Measurements from ENCODE around the gene DGKG.

Gene DGKG

GRCh38 chr3:186192823-186193222 lies 169.2 kb downstream of the DGKG start:
- no peaks in the 10 kb centered on the region for H3K9me2 ChIP-seq (replicated peaks; ENCODE audit: low read depth, low read length)
- H2AFZ ChIP-seq (ENCODE audit: low read length), result no peak overlapping the region
- H3K36me3 ChIP-seq (ENCODE audit: insufficient read depth, low read length), result no peaks in the 10 kb centered on the region
- H3K79me2 ChIP-seq (ENCODE audit: insufficient read depth, low read length), result no peaks in the 10 kb centered on the region
- H4K20me1 ChIP-seq (ENCODE audit: insufficient read depth, low read length, poor library complexity, severe bottlenecking), result no peaks in the 10 kb centered on the region
- H3F3A ChIP-seq (ENCODE audit: low read depth), result no peaks in the 10 kb centered on the region
- H3K4me2 ChIP-seq (ENCODE audit: low read depth, low read length, poor library complexity, severe bottlenecking), result no peak overlapping the region
- TF ChIP-seq CTCF (conservative IDR thresholded peaks at IDR 0.05; ENCODE audit: low read length) (no peak), EZH2phosphoT487 (IDR thresholded peaks at IDR 0.05; ENCODE audit: borderline replicate concordance) (no peak)
- H3K4me3 ChIP-seq (ENCODE audit: low read length, poor library complexity, severe bottlenecking), result no peak overlapping the region
- H3K4me1 ChIP-seq (ENCODE audit: insufficient read depth, low read length, poor library complexity, severe bottlenecking), result no peaks in the 10 kb centered on the region
- H3K9me3 ChIP-seq (ENCODE audit: insufficient read depth, low read depth, low read length), result no peaks in the 10 kb centered on the region
- H3K27me3 ChIP-seq (ENCODE audit: insufficient read depth, low read length, poor library complexity, severe bottlenecking), result no peaks in the 10 kb centered on the region
- no peak overlapping the region for H3K9ac ChIP-seq (ENCODE audit: low read depth, low read length, poor library complexity, severe bottlenecking)

- Histone ChIP-seq H3F3A (ENCODE audit: low read depth) (peaks cover 4% of the 10 kb centered on the region), H3K4me3 (ENCODE audit: low read length, poor library complexity, severe bottlenecking) (no peak overlapping the region), H3K9ac (ENCODE audit: low read depth, low read length, poor library complexity, severe bottlenecking) (no peak overlapping the region), H3K4me1 (ENCODE audit: insufficient read depth, low read length, poor library complexity, severe bottlenecking) (peaks cover 17% of the 10 kb centered on the region), H3K27me3 (ENCODE audit: insufficient read depth, low read length, poor library complexity, severe bottlenecking) (no peaks in the 10 kb centered on the region), H3K4me2 (ENCODE audit: low read depth, low read length, poor library complexity, severe bottlenecking) (no peak overlapping the region), H3K36me3 (ENCODE audit: insufficient read depth, low read length) (no peaks in the 10 kb centered on the region), H4K20me1 (ENCODE audit: insufficient read depth, low read length, poor library complexity, severe bottlenecking) (no peaks in the 10 kb centered on the region), H3K9me2 (replicated peaks; ENCODE audit: low read depth, low read length) (no peaks in the 10 kb centered on the region), H3K9me3 (ENCODE audit: insufficient read depth, low read depth, low read length) (no peaks in the 10 kb centered on the region), H2AFZ (ENCODE audit: low read length) (no peak overlapping the region), H3K79me2 (ENCODE audit: insufficient read depth, low read length) (no peaks in the 10 kb centered on the region)
- TF ChIP-seq EZH2phosphoT487 (IDR thresholded peaks at IDR 0.05; ENCODE audit: borderline replicate concordance) (no peak), CTCF (conservative IDR thresholded peaks at IDR 0.05; ENCODE audit: low read length) (no peak)
Observed at GRCh38 chr3:186189492-186189891, 172.5 kb downstream of the DGKG start.

- peaks cover 18% of the 10 kb centered on the region for H3K4me1 ChIP-seq (ENCODE audit: insufficient read depth, low read length, poor library complexity, severe bottlenecking)
- no peaks in the 10 kb centered on the region for H3K79me2 ChIP-seq (ENCODE audit: insufficient read depth, low read length)
- no peaks in the 10 kb centered on the region for H3K9me3 ChIP-seq (ENCODE audit: insufficient read depth, low read depth, low read length)
- H3K9ac ChIP-seq (ENCODE audit: low read depth, low read length, poor library complexity, severe bottlenecking), result no peak overlapping the region
- no peaks in the 10 kb centered on the region for H3K9me2 ChIP-seq (replicated peaks; ENCODE audit: low read depth, low read length)
- TF ChIP-seq CTCF (conservative IDR thresholded peaks at IDR 0.05; ENCODE audit: low read length) (no peak), EZH2phosphoT487 (IDR thresholded peaks at IDR 0.05; ENCODE audit: borderline replicate concordance) (no peak)
- H3F3A ChIP-seq (ENCODE audit: low read depth), result peaks cover 4% of the 10 kb centered on the region
- H3K4me2 ChIP-seq (ENCODE audit: low read depth, low read length, poor library complexity, severe bottlenecking), result no peak overlapping the region
- H3K4me3 ChIP-seq (ENCODE audit: low read length, poor library complexity, severe bottlenecking), result no peak overlapping the region
- no peaks in the 10 kb centered on the region for H3K36me3 ChIP-seq (ENCODE audit: insufficient read depth, low read length)
- no peaks in the 10 kb centered on the region for H4K20me1 ChIP-seq (ENCODE audit: insufficient read depth, low read length, poor library complexity, severe bottlenecking)
- no peaks in the 10 kb centered on the region for H3K27me3 ChIP-seq (ENCODE audit: insufficient read depth, low read length, poor library complexity, severe bottlenecking)
- no peak overlapping the region for H2AFZ ChIP-seq (ENCODE audit: low read length)
Observed at GRCh38 chr3:186187401-186188275, 174.4 kb downstream of the DGKG start.
